Germinal center (tissue), 1 donor: ENCODE data around the gene LTBP3.
"Not testable (repeated sequence)": the region's sequence is repeated elsewhere in the genome, so short reads cannot be mapped to it uniquely, and the experiment has no call there.

ENCODE experiments used
- DNase-seq: peaks from one replicate; pipeline ENCODE4 v3.0.0; 2012; ENCODE audit warnings: mixed read lengths, low spot score

LTBP3 gene

GRCh38 chr11:65571940-65572339 lies 13.8 kb upstream of the LTBP3 start:
- no peak for DNase-seq

GRCh38 chr11:65571420-65571819 lies 13.3 kb upstream of the LTBP3 start:
- no peak for DNase-seq

- DNase-seq, result peak; percentile 95
These were observed 12.1 kb upstream of the LTBP3 start, which contains the start of gene ZNRD2 for GRCh38 chr11:65569973-65570918. Gene ZNRD2, plus strand, starts transcription at chr11:65570477. Its CDS starts 15 bp downstream, at chr11:65570492.

- DNase-seq, result no peak
These were observed 11.2 kb upstream of the LTBP3 start for GRCh38 chr11:65569164-65569972.

DNA sequence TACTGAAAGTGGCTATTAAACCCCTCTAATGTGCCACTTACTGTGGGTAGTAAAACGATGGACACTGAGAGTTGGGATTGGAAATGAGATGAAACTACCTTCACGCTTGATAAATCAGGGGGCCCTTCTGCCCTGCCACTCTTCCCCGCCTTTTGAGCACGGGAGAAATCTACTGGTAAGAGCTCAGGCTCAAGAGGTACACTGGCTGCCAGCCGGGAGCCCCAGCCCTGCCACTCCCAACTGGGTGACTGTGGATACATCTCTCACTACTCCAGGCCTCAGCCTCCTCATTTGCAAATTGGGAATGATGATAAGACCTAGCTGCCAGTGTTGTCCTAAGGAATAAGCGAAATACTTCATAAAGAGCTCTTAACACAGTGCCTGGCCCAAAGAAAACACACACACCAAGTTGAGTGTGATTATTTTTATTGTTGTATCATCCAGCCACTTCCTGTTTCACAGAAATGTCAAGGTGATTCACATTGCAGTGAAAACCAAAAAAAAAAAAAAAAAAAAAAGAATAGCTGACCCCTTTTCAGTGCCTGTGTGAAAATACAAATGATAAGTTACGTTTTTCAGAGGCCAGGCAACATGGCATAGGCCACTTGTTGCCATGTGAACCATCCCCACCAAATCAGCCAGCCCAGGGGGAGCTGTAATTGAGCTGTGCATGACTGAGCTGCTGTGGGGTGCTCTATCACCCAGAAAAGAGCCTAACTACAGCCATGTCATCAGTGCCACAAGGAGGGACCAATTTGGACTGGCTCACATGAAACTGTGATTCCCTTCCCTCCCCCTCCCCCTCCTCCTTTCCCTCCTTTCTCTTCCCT lies 7.7 kb upstream of the LTBP3 start:
- no peak for DNase-seq

GRCh38 chr11:65564879-65565559 lies 6.9 kb upstream of the LTBP3 start:
- not testable (repeated sequence) for DNase-seq

DNA sequence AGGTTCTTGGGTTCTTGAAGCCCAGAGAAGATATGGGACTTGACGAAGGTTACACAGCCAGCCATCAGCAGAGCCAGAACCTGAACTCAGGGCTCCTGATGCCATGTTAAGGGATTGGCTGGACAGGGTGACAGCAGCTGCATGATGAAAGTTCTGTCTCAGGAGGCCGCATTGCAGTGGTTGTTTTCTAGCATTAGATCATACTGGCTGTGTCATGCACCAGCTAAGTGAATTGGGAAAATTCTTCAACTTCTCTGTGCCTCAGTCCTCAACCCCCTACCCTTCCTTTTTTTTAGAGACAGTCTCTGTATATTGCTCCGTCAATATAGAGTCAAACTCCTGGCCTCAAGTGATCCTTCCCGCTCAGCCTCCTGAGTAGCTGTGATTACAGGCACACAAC lies 5.4 kb upstream of the LTBP3 start:
- DNase-seq, result no peak

DNA sequence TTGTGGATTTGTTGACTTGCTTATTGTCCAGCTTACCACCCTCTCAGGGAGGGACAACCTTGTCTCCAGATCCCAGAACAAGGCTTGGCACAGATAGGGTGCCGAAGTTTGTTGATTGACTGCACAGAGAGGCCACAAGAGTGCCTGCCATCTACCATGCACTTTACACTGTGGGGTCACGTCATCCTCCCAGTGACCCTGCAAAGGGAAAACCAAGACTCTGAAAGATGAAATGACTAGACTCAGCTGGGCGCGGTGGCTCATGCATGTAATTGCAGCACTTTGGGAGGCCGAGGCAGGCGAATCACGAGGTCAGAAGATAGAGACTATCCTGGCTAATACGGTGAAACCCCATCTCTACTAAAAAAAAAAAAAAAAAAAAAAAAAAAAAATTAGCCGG lies 4.6 kb upstream of the LTBP3 start:
- no peak for DNase-seq

- DNase-seq, result no peak
These were observed 3.9 kb upstream of the LTBP3 start for GRCh38 chr11:65562020-65562419.

DNA sequence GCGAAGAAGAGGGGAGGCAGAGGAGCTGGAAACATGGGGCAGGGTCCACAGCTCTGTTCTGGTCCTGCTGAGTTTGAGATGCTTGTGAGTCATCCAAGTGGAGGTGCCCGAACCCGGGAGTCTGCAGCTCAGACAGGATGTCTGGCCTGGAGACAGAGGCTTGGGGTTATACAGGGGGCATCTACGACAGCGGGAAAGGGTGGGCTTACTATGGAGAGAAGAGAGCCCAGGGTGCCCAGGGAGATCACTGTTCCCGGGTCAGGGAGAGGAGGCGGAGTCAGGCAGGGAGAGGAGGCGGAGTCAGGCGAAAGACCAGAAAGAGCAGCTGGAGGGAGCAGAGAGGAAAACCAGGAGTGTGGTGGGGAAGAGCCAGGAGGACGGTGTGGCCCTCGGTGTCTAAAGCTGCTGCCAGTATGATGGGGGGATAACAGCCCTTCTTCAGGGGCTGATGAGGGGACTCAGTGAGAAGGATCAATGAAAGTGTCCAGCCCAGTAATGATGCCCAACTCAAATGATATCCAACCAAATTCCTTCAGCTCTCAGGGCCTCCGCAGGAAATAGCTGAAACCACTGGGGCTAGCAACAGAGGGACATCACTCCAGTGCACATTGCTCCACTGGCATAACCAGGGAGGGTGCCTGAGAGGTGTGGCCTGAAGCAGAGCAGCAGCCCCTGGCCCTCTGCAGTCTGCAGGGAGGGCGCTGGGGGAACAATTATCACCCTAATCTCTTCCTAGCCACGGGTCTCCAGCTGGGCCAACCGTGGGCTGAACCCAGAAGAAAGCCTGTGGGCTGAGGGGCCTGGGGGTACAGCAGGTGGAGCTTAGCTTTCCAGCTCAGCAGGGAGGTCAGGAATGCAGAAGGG lies 2.6 kb upstream of the LTBP3 start:
- DNase-seq, result no peak

DNA sequence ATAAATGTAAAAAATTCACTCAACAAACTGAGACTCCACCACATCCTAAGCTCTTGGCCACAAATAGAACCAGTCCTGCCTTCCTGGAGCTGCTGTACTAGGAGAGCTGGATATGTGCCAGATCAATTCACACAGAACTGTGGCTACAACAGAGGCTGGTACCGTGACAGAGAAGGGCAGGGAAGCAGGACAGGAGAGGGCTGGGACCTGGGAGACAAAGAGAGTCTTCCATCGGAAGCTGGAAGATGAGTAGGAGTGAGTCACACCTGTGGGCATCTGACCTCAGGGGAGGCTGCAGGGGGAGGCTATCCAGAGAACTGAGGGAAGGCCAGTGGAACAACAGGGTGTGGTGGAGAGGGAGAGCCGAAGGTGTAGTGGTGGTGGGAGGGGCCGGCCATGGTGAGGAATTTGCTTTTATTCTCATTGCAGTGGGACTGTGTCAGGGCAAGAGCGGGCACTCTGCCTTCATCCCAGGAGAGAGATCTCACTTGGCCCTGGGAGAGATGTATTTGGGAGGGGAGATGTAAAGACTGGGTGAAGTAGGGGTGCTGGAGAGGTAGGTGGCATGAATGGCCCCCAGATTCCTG lies 1.9 kb upstream of the LTBP3 start:
- DNase-seq, result no peak

DNA sequence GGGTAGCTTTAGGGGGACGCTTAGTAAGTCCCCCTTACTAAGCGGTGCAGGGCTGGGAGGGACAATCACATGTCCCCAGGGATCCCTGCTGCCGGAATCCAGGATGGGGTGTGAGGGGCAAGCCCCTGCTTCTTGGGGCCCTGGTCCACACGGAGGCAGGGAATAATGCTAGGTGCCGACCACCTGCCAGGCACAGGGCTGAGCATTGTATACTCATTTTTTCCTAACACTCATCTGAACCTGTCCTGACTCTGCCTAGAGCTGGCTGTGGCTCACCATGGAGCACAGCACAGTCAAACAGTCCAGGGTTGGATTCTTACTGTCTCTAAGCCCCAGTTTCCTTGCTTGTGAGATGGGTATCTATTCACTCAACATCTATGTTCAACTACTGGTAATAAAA lies 1.4 kb upstream of the LTBP3 start:
- DNase-seq, result no peak

- DNase-seq, result no peak
These were observed 861 bp upstream of the LTBP3 start for GRCh38 chr11:65558930-65559509.

GRCh38 chr11:65557280-65558001 lies 718 bp downstream of the LTBP3 start:
- no peak for DNase-seq

DNA sequence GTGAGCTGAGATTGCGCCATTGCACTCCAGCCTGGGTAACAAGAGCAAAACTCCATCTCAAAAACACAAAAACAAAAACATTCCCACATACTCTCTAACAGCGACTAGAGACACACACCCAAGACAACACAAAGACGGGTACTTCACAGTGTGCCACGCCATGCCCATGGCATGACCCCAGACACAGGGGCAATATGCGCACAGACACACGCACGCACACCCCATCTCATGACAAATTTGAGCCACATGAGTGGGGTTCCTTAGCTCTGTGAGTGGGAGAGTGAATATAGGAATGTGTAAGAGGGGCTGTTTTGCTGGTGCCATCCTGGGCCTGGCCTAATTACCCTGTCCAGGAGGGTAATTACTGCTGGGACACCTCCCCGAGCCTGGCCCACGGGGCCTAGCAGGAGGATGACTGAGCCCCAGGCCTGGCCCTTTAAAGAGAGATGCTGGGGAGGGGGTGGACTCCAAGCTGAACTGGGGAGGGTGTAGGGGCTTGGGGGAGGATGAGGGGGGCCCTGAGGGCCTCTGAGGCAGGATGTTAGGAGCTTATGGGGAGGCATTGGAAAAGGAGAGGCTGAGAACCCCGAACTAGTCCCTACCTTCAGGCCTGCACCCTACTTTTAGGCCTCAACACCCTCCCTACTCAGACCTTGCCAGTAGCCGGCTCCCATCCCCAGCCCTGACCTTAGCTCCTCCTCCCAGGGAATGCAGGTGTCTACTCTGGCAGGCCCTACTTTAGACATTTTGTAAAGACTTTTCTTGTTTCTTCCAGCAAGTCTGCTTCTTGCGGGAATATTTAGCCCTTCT lies 1.5 kb downstream of the LTBP3 start:
- DNase-seq, result no peak

DNA sequence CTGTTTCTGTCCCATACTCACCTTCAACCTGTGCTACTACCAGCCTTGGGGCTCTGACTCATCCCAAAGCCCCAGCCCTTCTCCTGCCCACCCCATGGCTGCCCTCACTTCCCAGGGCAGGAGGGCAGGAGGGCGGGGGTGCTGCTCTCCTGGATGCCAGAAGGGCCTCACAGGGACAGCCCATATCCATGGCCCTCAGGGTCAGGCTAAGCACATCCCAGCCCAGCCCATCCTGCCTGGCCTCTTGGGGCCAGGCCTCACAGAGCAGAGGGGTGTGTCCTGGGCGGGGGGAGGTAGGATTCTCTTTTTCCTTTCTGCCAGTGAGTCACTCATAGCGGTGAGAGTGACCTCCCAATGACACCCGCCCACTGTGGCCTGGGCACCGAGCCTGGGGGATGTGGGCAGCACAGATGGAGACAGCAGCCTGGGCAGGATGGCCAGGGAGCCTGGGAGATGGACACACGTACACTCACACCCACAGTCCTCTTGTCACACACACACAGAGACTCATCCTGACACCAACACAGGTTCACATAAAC lies 2.4 kb downstream of the LTBP3 start:
- DNase-seq, result no peak

DNA sequence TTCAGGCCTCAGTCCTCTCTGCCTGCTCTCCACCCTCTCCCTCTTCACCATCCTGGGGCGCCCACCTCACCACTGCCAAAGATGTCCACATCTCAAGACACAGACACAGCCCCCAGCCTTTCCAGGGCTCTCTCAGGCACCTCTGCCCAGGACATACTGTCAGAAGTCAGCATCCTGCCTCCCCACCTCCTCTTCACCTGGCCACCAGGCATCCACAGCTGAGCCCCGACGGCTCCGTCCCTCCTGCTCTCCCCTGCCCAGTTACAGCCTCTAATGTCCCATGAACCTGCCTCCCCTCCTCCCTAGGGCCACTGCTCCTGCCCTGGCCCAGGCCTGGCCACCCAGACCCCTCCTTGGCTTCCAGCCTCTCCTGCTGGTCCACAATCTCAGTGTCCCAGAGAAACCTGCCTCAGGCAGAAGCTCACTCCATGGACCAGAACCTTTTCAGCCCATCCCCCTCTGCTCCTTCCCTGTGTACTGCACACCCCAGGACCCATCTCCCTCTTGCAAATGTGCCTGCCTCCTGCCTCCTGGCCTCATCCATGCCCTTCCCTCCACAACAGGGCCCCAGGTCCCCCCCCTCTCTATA lies 3.2 kb downstream of the LTBP3 start:
- no peak for DNase-seq
